EL (cell line): ENCODE results near the gene PITPNC1.

Source experiments
- DNase-seq: peaks from one replicate; pipeline ENCODE4 v3.0.0-alpha.2; 2016

PITPNC1 gene

GRCh38 chr17:67519801-67520251 is 142.7 kb downstream of the PITPNC1 start:
- DNase-seq: no peak

GRCh38 chr17:67520252-67520906 is 143.3 kb downstream of the PITPNC1 start:
- no peak for DNase-seq

GRCh38 chr17:67520916-67521774 is 144.1 kb downstream of the PITPNC1 start:
- no peak for DNase-seq

- DNase-seq: no peak
Measured at GRCh38 chr17:67521775-67522069, 144.6 kb downstream of the PITPNC1 start.

- DNase-seq: no peak
Measured at GRCh38 chr17:67523101-67523500, 146.0 kb downstream of the PITPNC1 start.

- DNase-seq: no peak
Measured at GRCh38 chr17:67525239-67526135, 148.4 kb downstream of the PITPNC1 start.

- DNase-seq: no peak
Measured at GRCh38 chr17:67526700-67527099, 149.6 kb downstream of the PITPNC1 start.

- peak; percentile 88 for DNase-seq
Measured at GRCh38 chr17:67528751-67529436, 151.8 kb downstream of the PITPNC1 start.

GRCh38 chr17:67531291-67531690 is 154.2 kb downstream of the PITPNC1 start:
- no peak for DNase-seq

- no peak for DNase-seq
Measured at GRCh38 chr17:67532326-67532871, 155.3 kb downstream of the PITPNC1 start.

- DNase-seq: no peak
Measured at GRCh38 chr17:67534941-67535340, 157.9 kb downstream of the PITPNC1 start.

GRCh38 chr17:67542219-67543114 is 165.4 kb downstream of the PITPNC1 start:
- no peak for DNase-seq

- DNase-seq: no peak
Measured at GRCh38 chr17:67544364-67544955, 167.4 kb downstream of the PITPNC1 start.

- DNase-seq: no peak
Measured at GRCh38 chr17:67546578-67547527, 169.8 kb downstream of the PITPNC1 start.

- no peak for DNase-seq
Measured at GRCh38 chr17:67548693-67549092, 171.6 kb downstream of the PITPNC1 start.

- no peak for DNase-seq
Measured at GRCh38 chr17:67549820-67550219, 172.7 kb downstream of the PITPNC1 start.

- no peak for DNase-seq
Measured at GRCh38 chr17:67554634-67555033, 177.6 kb downstream of the PITPNC1 start.

GRCh38 chr17:67555855-67556254 is 178.8 kb downstream of the PITPNC1 start:
- no peak for DNase-seq

GRCh38 chr17:67557052-67557845 is 180.2 kb downstream of the PITPNC1 start:
- no peak for DNase-seq
